DMS153 treated with DMSO at 0.1 percent for 48 hours (cell line): ENCODE results near the gene LONP2.
"Not testable (repeated sequence)": the region's sequence is repeated elsewhere in the genome, so short reads cannot be mapped to it uniquely, and the experiment has no call there.

Experiments
- DNase-seq: peaks from one replicate; lab custom pipeline; 2025; ENCODE audit not compliant: unreplicated experiment; lab: John Stamatoyannopoulos, UW

The LONP2 gene

GRCh38 chr16:48330189-48330840 is 86.2 kb downstream of the LONP2 start:
- DNase-seq: no peak

- no peak for DNase-seq
Observed at GRCh38 chr16:48330841-48331192, 86.7 kb downstream of the LONP2 start.

GRCh38 chr16:48332978-48333377 is 88.9 kb downstream of the LONP2 start:
- DNase-seq: no peak

GRCh38 chr16:48334325-48334724 is 90.2 kb downstream of the LONP2 start:
- no peak for DNase-seq

- no peak for DNase-seq
Observed at GRCh38 chr16:48335961-48336360, 91.9 kb downstream of the LONP2 start.

- no peak for DNase-seq
Observed at GRCh38 chr16:48340054-48340453, 96.0 kb downstream of the LONP2 start.

GRCh38 chr16:48342591-48342990 is 98.5 kb downstream of the LONP2 start:
- no peak for DNase-seq

GRCh38 chr16:48347191-48347865 is 103.2 kb downstream of the LONP2 start:
- no peak for DNase-seq

- DNase-seq: no peak
Observed at GRCh38 chr16:48347980-48348379, 103.9 kb downstream of the LONP2 start.

- DNase-seq: no peak
Observed at GRCh38 chr16:48350736-48351135, 106.6 kb downstream of the LONP2 start.

GRCh38 chr16:48352648-48353390 is 108.7 kb downstream of the LONP2 start:
- DNase-seq: no peak

- no peak for DNase-seq
Observed at GRCh38 chr16:48353565-48354163, 109.6 kb downstream of the LONP2 start.

- not testable (repeated sequence) for DNase-seq
Observed at GRCh38 chr16:48354385-48354784, 110.3 kb downstream of the LONP2 start.

- no peak for DNase-seq
Observed at GRCh38 chr16:48354877-48355855, 111.1 kb downstream of the LONP2 start.

GRCh38 chr16:48356633-48357376 is 112.7 kb downstream of the LONP2 start:
- no peak for DNase-seq

GRCh38 chr16:48358419-48358818 is 114.3 kb downstream of the LONP2 start:
- no peak for DNase-seq

- no peak for DNase-seq
Observed at GRCh38 chr16:48359983-48360382, 115.9 kb downstream of the LONP2 start.

GRCh38 chr16:48361012-48361411 is 116.9 kb downstream of the LONP2 start:
- no peak for DNase-seq

- DNase-seq: no peak
Observed at GRCh38 chr16:48361540-48362144, 117.5 kb downstream of the LONP2 start.
